Mesenchymal stem cell (in vitro differentiated cells and primary cell): ENCODE results near the gene SYNJ2.

ENCODE experiments used
- DNase-seq: peaks from one replicate; pipeline ENCODE4 v3.0.0-alpha.2; 2013
- H2AFZ ChIP-seq: one replicate; pipeline ENCODE4 v1.6.1; 2013; ENCODE audit warnings: low read depth, mild to moderate bottlenecking, control low read depth, inconsistent platforms, low read length, moderate library complexity
- H2AK5ac ChIP-seq: 2 replicates; pipeline ENCODE4 v1.6.1; 2013; ENCODE audit warnings: low read length, moderate library complexity, mild to moderate bottlenecking, inconsistent platforms; ENCODE audit not compliant: severe bottlenecking
- H2BK120ac ChIP-seq: one replicate; pipeline ENCODE4 v1.6.1; 2013; ENCODE audit warnings: low read depth, mild to moderate bottlenecking, inconsistent platforms, low read length, moderate library complexity
- H2BK12ac ChIP-seq, 2 experiments: one replicate each; pipeline ENCODE4 v1.6.1; 2013; ENCODE audit warnings: inconsistent platforms in 2 of 2, low read length in 2 of 2, mild to moderate bottlenecking in 2 of 2, moderate library complexity in 2 of 2, control low read depth in 1 of 2
- H2BK15ac ChIP-seq: one replicate; pipeline ENCODE4 v1.6.1; 2013; ENCODE audit warnings: mild to moderate bottlenecking, low read depth, inconsistent platforms; ENCODE audit not compliant: poor library complexity, severe bottlenecking
- H2BK5ac ChIP-seq: 2 replicates; pipeline ENCODE4 v1.6.1; 2013; ENCODE audit warnings: low read depth, mild to moderate bottlenecking, low read length, control low read depth, inconsistent platforms; ENCODE audit not compliant: poor library complexity, severe bottlenecking
- H3K14ac ChIP-seq, 2 experiments: one replicate each; pipeline ENCODE4 v1.6.1; 2013; ENCODE audit warnings: inconsistent platforms in 2 of 2, low read length in 2 of 2, control low read depth in 1 of 2, mild to moderate bottlenecking in 1 of 2, moderate library complexity in 1 of 2
- H3K18ac ChIP-seq, 2 experiments: one replicate each; pipeline ENCODE4 v1.6.1; 2013; ENCODE audit warnings: inconsistent platforms in 2 of 2, low read length in 2 of 2, control low read depth in 1 of 2, low read depth in 1 of 2, mild to moderate bottlenecking in 1 of 2
- H3K23ac ChIP-seq, 2 experiments: one replicate each; pipeline ENCODE4 v1.6.1; 2013; ENCODE audit warnings: inconsistent platforms in 2 of 2, low read length in 2 of 2, mild to moderate bottlenecking in 2 of 2, moderate library complexity in 2 of 2, control low read depth in 1 of 2
- H3K27ac ChIP-seq: 2 replicates; pipeline ENCODE4 v1.5.1; 2013; ENCODE audit warnings: mild to moderate bottlenecking, moderate library complexity, low read length, control low read depth, inconsistent platforms; ENCODE audit not compliant: poor library complexity, severe bottlenecking
- H3K27me3 ChIP-seq, 2 experiments: 2 replicates each; pipeline versions ENCODE4 v1.6.1 to v1.7.0; 2013; ENCODE audit warnings: low read length in 2 of 2, mild to moderate bottlenecking in 2 of 2, moderate library complexity in 2 of 2, control low read depth in 1 of 2, inconsistent platforms in 1 of 2; ENCODE audit not compliant: control insufficient read depth in 1 of 2, insufficient read depth in 1 of 2
- H3K36me3 ChIP-seq, 2 experiments: 2 replicates each; pipeline versions ENCODE4 v1.6.1 to v1.7.0; 2013; ENCODE audit warnings: low read length in 2 of 2, control low read depth in 1 of 2, inconsistent platforms in 1 of 2, low read depth in 1 of 2, mild to moderate bottlenecking in 1 of 2; ENCODE audit not compliant: insufficient read depth in 2 of 2, control insufficient read depth in 1 of 2
- H3K4ac ChIP-seq, 2 experiments: one replicate each; pipeline ENCODE4 v1.6.1; 2013; ENCODE audit warnings: inconsistent platforms in 2 of 2, low read length in 2 of 2, mild to moderate bottlenecking in 2 of 2, moderate library complexity in 2 of 2, control low read depth in 1 of 2, low read depth in 1 of 2
- H3K4me1 ChIP-seq: 2 replicates; pipeline ENCODE4 v1.6.1; 2013; ENCODE audit warnings: low read depth, low read length, control low read depth; ENCODE audit not compliant: control insufficient read depth, insufficient read depth
- H3K4me2 ChIP-seq: 2 replicates; pipeline ENCODE4 v1.6.1; 2013; ENCODE audit warnings: low read length, mild to moderate bottlenecking, inconsistent platforms; ENCODE audit not compliant: poor library complexity, severe bottlenecking
- H3K4me3 ChIP-seq, 2 experiments: 2 replicates each; pipeline versions ENCODE4 v1.5.1 to v1.7.0; 2013; ENCODE audit warnings: low read length in 2 of 2, mild to moderate bottlenecking in 2 of 2, control low read depth in 1 of 2, low read depth in 1 of 2; ENCODE audit not compliant: insufficient read depth in 1 of 2
- H3K79me1 ChIP-seq: replicated peaks from 2 replicates; pipeline ENCODE4 v1.6.1; 2013; ENCODE audit warnings: mild to moderate bottlenecking, control low read depth, low read length, inconsistent platforms; ENCODE audit not compliant: poor library complexity, severe bottlenecking
- H3K9ac ChIP-seq: 2 replicates; pipeline ENCODE4 v1.7.0; 2013; ENCODE audit warnings: mild to moderate bottlenecking, low read length, moderate library complexity
- H3K9me3 ChIP-seq: 2 replicates; pipeline ENCODE4 v1.7.0; 2013; ENCODE audit warnings: mild to moderate bottlenecking, low read length; ENCODE audit not compliant: control insufficient read depth
- H4K8ac ChIP-seq: one replicate; pipeline ENCODE4 v1.6.1; 2013; ENCODE audit warnings: inconsistent platforms, mild to moderate bottlenecking, low read length, moderate library complexity
- H4K91ac ChIP-seq: one replicate; pipeline ENCODE4 v1.6.1; 2013; ENCODE audit warnings: mild to moderate bottlenecking, low read length, inconsistent platforms
- WGBS: methylation state at CpG from one replicate; pipeline ENCODE4 v1.1.7; 2013; ENCODE audit warnings: mixed read lengths; 5-methylcytosine and 5-hydroxymethylcytosine counted together

Gene SYNJ2

GRCh38 chr6:158049055-158050028 lies 67.7 kb downstream of the SYNJ2 start:
- Histone ChIP-seq H2BK120ac (no peak overlapping the region), H4K91ac (peak overlapping the region; percentile 12), H2BK12ac (no peak overlapping the region), H3K4ac (no peak overlapping the region), H3K14ac (peak overlapping the region in 1 of 2 experiments; percentile 44), H2AK5ac (no peak overlapping the region), H3K4me2 (no peak overlapping the region), H3K9me3 (no peaks in the 10 kb centered on the region), H2AFZ (no peak overlapping the region), H3K27ac (no peak overlapping the region), H2BK5ac (no peak overlapping the region), H3K18ac (no peak overlapping the region), H2BK15ac (no peak overlapping the region), H3K23ac (peak overlapping the region in 1 of 2 experiments; percentile 46), H3K4me1 (peaks cover 18% of the 10 kb centered on the region), H3K79me1 (peaks cover 46% of the 10 kb centered on the region), H4K8ac (no peak overlapping the region), H3K36me3 (peaks cover 61 to 71% of the 10 kb centered on the region in 2 experiments), H3K9ac (no peak overlapping the region), H3K27me3 (no peaks in the 10 kb centered on the region), H3K4me3 (no peak overlapping the region)
- DNase-seq = no peak
- WGBS = 93% methylated on average over 15 of the region's 17 CpGs

DNA sequence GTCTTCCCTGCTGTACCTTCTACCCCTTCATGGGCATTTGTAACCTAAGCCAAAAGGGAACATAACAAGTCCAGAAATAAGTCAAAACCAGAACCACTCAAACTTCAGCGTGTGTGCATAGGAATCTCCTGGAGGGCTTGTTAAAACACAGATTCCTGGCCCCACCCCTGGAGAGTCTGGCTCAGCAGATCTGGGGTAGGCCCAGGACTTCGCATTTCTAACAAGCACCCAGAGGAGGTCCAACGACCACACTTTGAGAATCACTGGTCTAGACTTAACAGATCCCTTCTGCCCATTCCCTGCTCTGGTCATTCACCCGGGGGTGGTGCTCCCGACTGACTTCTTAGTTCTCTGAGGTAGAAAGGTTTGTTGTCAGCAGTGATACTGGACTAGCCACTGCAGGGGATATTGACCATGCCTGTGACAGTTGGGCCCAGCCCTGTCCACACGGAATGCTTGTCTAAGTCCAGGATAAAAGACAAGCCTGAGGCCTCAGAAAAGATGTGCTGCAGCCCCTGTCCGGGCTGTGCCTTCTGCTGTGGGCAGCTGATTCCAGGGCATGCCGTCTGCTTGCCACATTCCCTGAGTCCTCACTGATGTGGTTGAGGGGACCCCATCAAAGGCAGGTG lies 68.6 kb downstream of the SYNJ2 start:
- Histone ChIP-seq H3K23ac (peak overlapping the region in 1 of 2 experiments; percentile 23), H3K18ac (peak overlapping the region in 1 of 2 experiments; percentile 54), H3K4me1 (peaks cover 18% of the 10 kb centered on the region), H4K8ac (no peak overlapping the region), H3K79me1 (peaks cover 51% of the 10 kb centered on the region), H3K4ac (no peak overlapping the region), H2BK5ac (no peak overlapping the region), H3K36me3 (peaks cover 65 to 71% of the 10 kb centered on the region in 2 experiments), H2AK5ac (no peak overlapping the region), H3K4me2 (no peak overlapping the region), H3K14ac (peak overlapping the region in 1 of 2 experiments; percentile 29), H2BK12ac (peak overlapping the region in 1 of 2 experiments; percentile 48), H3K9ac (peak overlapping the region; percentile 52), H3K9me3 (no peaks in the 10 kb centered on the region), H3K27ac (no peak overlapping the region), H3K27me3 (no peaks in the 10 kb centered on the region), H2BK120ac (no peak overlapping the region), H3K4me3 (no peak overlapping the region), H4K91ac (no peak overlapping the region), H2BK15ac (no peak overlapping the region), H2AFZ (no peak overlapping the region)
- DNase-seq = no peak
- 90% methylated on average over 8 of the region's 8 CpGs for WGBS

- Histone ChIP-seq H3K27me3 (no peaks in the 10 kb centered on the region), H3K23ac (no peak overlapping the region), H2AK5ac (no peak overlapping the region), H3K4me1 (peaks cover 15% of the 10 kb centered on the region), H3K36me3 (peaks cover 60 to 70% of the 10 kb centered on the region in 2 experiments), H3K9ac (peak overlapping the region; percentile 52), H2BK120ac (no peak overlapping the region), H2BK12ac (no peak overlapping the region), H3K79me1 (peaks cover 47% of the 10 kb centered on the region), H3K14ac (no peak overlapping the region), H4K91ac (no peak overlapping the region), H4K8ac (no peak overlapping the region), H2AFZ (no peak overlapping the region), H2BK15ac (no peak overlapping the region), H3K4ac (no peak overlapping the region), H2BK5ac (no peak overlapping the region), H3K4me3 (no peak overlapping the region), H3K27ac (no peak overlapping the region), H3K9me3 (no peaks in the 10 kb centered on the region), H3K4me2 (no peak overlapping the region), H3K18ac (no peak overlapping the region)
- 75% methylated on average over 4 of the region's 4 CpGs for WGBS
- DNase-seq = peak; percentile 36
Measured at GRCh38 chr6:158050955-158051354, 69.3 kb downstream of the SYNJ2 start.

- Histone ChIP-seq H3K18ac (no peak overlapping the region), H2BK120ac (no peak overlapping the region), H3K14ac (no peak overlapping the region), H2AK5ac (no peak overlapping the region), H3K27me3 (no peaks in the 10 kb centered on the region), H3K4ac (no peak overlapping the region), H3K36me3 (peaks cover 62 to 71% of the 10 kb centered on the region in 2 experiments), H4K91ac (no peak overlapping the region), H3K4me3 (no peak overlapping the region), H4K8ac (no peak overlapping the region), H3K4me1 (peaks cover 19% of the 10 kb centered on the region), H2AFZ (no peak overlapping the region), H3K9ac (no peak overlapping the region), H2BK12ac (no peak overlapping the region), H3K4me2 (no peak overlapping the region), H3K79me1 (peaks cover 48% of the 10 kb centered on the region), H2BK15ac (no peak overlapping the region), H3K23ac (no peak overlapping the region), H3K27ac (no peak overlapping the region), H2BK5ac (no peak overlapping the region), H3K9me3 (no peaks in the 10 kb centered on the region)
- no peak for DNase-seq
- WGBS = 100% methylated on average over 2 of the region's 2 CpGs
Measured at GRCh38 chr6:158051968-158052367, 70.3 kb downstream of the SYNJ2 start.
